CD4-positive, alpha-beta T cell (primary cell): Measurements from ENCODE around the gene FRY. TPM values are rescaled to one million over a fixed set of nuclear protein-coding genes. Genes with fewer than 3 reads are reported as not detected.

Source experiments
- ATAC-seq: fragments of 200-7000 bp; cut with Tn5 transposase; one replicate; pipeline ENCODE4 v1.10.0; 2022; ENCODE audit warnings: mild to moderate bottlenecking; ENCODE audit not compliant: poor library complexity
- CTCF ChIA-PET: fragments of 350-600 bp; sonication (Branson Sonifier 250); formaldehyde crosslinking; loops from one replicate; lab custom pipeline; 2021; ENCODE audit warnings: antibody characterized with exemption, inconsistent platforms; lab: Charles Lee
- POLR2A ChIA-PET: fragments of 350-600 bp; sonication (Branson Sonifier 250); formaldehyde crosslinking; loops from one replicate; lab custom pipeline; 2021; ENCODE audit warnings: antibody characterized with exemption, inconsistent platforms; lab: Charles Lee
- DNase-seq, 14 experiments: peaks; one replicate each; pipeline ENCODE4 v3.0.0-alpha.2; 2013 to 2020; ENCODE audit warnings: mixed read lengths in 2 of 14
- H3K27ac ChIP-seq, 2 donors: one replicate each; pipeline versions ENCODE4 v1.5.1 to v1.7.0; 2013; ENCODE audit warnings: low read length in 2 of 2, low read depth in 1 of 2, mild to moderate bottlenecking in 1 of 2
- H3K27me3 ChIP-seq, 2 experiments: 1 replicate in 1 of 2; 2 replicates in 1 of 2; pipeline versions ENCODE4 v1.6.1 to v1.7.0; 2013; ENCODE audit warnings: low read length in 2 of 2, control low read depth in 1 of 2, mild to moderate bottlenecking in 1 of 2, moderate library complexity in 1 of 2; ENCODE audit not compliant: insufficient read depth in 2 of 2, control insufficient read depth in 1 of 2
- H3K36me3 ChIP-seq: one replicate; pipeline ENCODE4 v1.6.1; 2013; ENCODE audit warnings: low read length, control low read depth; ENCODE audit not compliant: insufficient read depth
- H3K4me1 ChIP-seq: one replicate; pipeline ENCODE4 v1.6.1; 2013; ENCODE audit warnings: low read length, control low read depth; ENCODE audit not compliant: insufficient read depth
- H3K4me3 ChIP-seq: one replicate; pipeline ENCODE4 v1.5.1; 2013; ENCODE audit warnings: mild to moderate bottlenecking, low read length, moderate library complexity
- H3K9me3 ChIP-seq, 2 experiments: 1 replicate in 1 of 2; 2 replicates in 1 of 2; pipeline versions ENCODE4 v1.6.1 to v1.7.0; 2013; ENCODE audit warnings: low read length in 2 of 2, mild to moderate bottlenecking in 2 of 2, control low read depth in 1 of 2, moderate library complexity in 1 of 2; ENCODE audit not compliant: control insufficient read depth in 1 of 2, insufficient read depth in 1 of 2
- H3K27ac Mint-ChIP-seq: one replicate; pipeline ENCODE4 v1.8.0; 2020; ENCODE audit warnings: mixed read lengths
- H3K27me3 Mint-ChIP-seq: one replicate; pipeline ENCODE4 v1.8.0; 2021; ENCODE audit warnings: mixed read lengths
- H3K36me3 Mint-ChIP-seq: one replicate; pipeline ENCODE4 v1.8.0; 2021; ENCODE audit warnings: low read depth, mixed read lengths
- H3K4me1 Mint-ChIP-seq: one replicate; pipeline ENCODE4 v1.8.0; 2021; ENCODE audit warnings: low read depth, mixed read lengths
- H3K4me3 Mint-ChIP-seq: one replicate; pipeline ENCODE4 v1.8.0; 2020; ENCODE audit warnings: mild to moderate bottlenecking, mixed read lengths
- H3K9me3 Mint-ChIP-seq: one replicate; pipeline ENCODE4 v1.8.0; 2020; ENCODE audit warnings: mixed read lengths
- intact Hi-C, 2 experiments: fragments of 100-400 bp; cut with DNase I in 1 of 2; cut with micrococcal nuclease in 1 of 2; formaldehyde crosslinking; loops; one replicate each; pipeline versions ENCODE4 v1.15.1 to v1.9.0; 2023 to 2025; cut with DNase I, micrococcal nuclease
- total RNA-seq, 174 experiments: library from RNA in 2 of 174; stranded (reverse) in 2 of 174; gene quantifications; one replicate each; pipeline ENCODE4 v1.2.3 and lab custom pipeline; 2021 to 2026
- TF ChIP-seq, protein P1 (sequence below): fragments of 200-600 bp; IDR thresholded peaks from one replicate; pipeline ENCODE4 v1.8.0; 2022; ENCODE audit warnings: antibody characterized with exemption, mild to moderate bottlenecking

Gene FRY
- total RNA-seq, 2 experiments from 2014 or later: 13.7 to 18.4 TPM

- DNase-seq: no peak
- Histone ChIP-seq H3K27me3 (no peaks in the 10 kb centered on the region), H3K4me1 (no peaks in the 10 kb centered on the region), H3K27ac (no peak overlapping the region), H3K36me3 (no peaks in the 10 kb centered on the region), H3K4me3 (no peak overlapping the region), H3K9me3 (no peaks in the 10 kb centered on the region)
- no peak for ATAC-seq
- ChIA-PET CTCF (no interaction called here), POLR2A (no interaction called here)
- peaks cover 32% of the 10 kb centered on the region for H3K36me3 Mint-ChIP-seq
- no peaks in the 10 kb centered on the region for H3K9me3 Mint-ChIP-seq
- no peak overlapping the region for H3K27ac Mint-ChIP-seq
- TF ChIP-seq, protein P1, sequence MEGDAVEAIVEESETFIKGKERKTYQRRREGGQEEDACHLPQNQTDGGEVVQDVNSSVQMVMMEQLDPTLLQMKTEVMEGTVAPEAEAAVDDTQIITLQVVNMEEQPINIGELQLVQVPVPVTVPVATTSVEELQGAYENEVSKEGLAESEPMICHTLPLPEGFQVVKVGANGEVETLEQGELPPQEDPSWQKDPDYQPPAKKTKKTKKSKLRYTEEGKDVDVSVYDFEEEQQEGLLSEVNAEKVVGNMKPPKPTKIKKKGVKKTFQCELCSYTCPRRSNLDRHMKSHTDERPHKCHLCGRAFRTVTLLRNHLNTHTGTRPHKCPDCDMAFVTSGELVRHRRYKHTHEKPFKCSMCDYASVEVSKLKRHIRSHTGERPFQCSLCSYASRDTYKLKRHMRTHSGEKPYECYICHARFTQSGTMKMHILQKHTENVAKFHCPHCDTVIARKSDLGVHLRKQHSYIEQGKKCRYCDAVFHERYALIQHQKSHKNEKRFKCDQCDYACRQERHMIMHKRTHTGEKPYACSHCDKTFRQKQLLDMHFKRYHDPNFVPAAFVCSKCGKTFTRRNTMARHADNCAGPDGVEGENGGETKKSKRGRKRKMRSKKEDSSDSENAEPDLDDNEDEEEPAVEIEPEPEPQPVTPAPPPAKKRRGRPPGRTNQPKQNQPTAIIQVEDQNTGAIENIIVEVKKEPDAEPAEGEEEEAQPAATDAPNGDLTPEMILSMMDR: no peak
- intact Hi-C loops: no loop called here
- no peaks in the 10 kb centered on the region for H3K27me3 Mint-ChIP-seq
- H3K4me1 Mint-ChIP-seq: no peaks in the 10 kb centered on the region
- no peak overlapping the region for H3K4me3 Mint-ChIP-seq
Observed at GRCh38 chr13:32135655-32136054, 104.1 kb downstream of the FRY start.

DNA sequence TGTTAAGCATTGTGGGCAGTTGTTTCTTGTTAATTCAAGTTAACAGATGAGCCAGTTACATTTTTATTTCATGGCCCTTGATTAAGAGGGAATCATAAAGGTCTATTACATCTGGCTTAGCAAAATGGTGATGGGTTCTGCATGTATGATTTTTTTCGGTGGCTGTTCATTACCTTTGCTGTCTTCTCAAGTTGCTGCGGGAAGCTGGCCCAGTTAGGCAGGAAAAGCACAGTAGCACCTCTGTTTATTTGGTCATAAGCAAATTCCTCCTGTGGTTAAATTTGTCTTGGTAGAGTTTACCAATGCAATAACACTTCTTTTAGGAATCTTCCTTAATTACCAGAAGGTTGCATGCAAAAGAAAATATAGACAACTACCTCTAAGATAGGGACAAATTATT, 104.5 kb downstream of the FRY start:
- TF ChIP-seq, protein P1: no peak
- H3K27ac Mint-ChIP-seq: no peak overlapping the region
- no peak overlapping the region for H3K27ac ChIP-seq
- H3K4me1 Mint-ChIP-seq: no peaks in the 10 kb centered on the region
- no peaks in the 10 kb centered on the region for H3K9me3 Mint-ChIP-seq
- H3K9me3 ChIP-seq: no peaks in the 10 kb centered on the region
- ATAC-seq (no peak), DNase-seq (no peak)
- H3K4me1 ChIP-seq: no peaks in the 10 kb centered on the region
- intact Hi-C loops: no loop called here
- no peaks in the 10 kb centered on the region for H3K27me3 ChIP-seq
- no peak overlapping the region for H3K4me3 Mint-ChIP-seq
- POLR2A ChIA-PET: no interaction called here
- H3K36me3 ChIP-seq: no peaks in the 10 kb centered on the region
- no peak overlapping the region for H3K4me3 ChIP-seq
- CTCF ChIA-PET: no interaction called here
- H3K27me3 Mint-ChIP-seq: no peaks in the 10 kb centered on the region
- H3K36me3 Mint-ChIP-seq: peaks cover 32% of the 10 kb centered on the region

GRCh38 chr13:32136716-32137115, 105.1 kb downstream of the FRY start:
- Histone ChIP-seq H3K4me1 (no peaks in the 10 kb centered on the region), H3K4me3 (no peak overlapping the region), H3K36me3 (no peaks in the 10 kb centered on the region), H3K27ac (no peak overlapping the region), H3K9me3 (no peaks in the 10 kb centered on the region), H3K27me3 (no peaks in the 10 kb centered on the region)
- ChIA-PET CTCF (no interaction called here), POLR2A (no interaction called here)
- intact Hi-C loops: no loop called here
- Mint-ChIP-seq H3K4me3 (no peak overlapping the region), H3K9me3 (no peaks in the 10 kb centered on the region), H3K27ac (no peak overlapping the region), H3K27me3 (no peaks in the 10 kb centered on the region), H3K4me1 (no peaks in the 10 kb centered on the region), H3K36me3 (peaks cover 25% of the 10 kb centered on the region)
- ATAC-seq: no peak
- DNase-seq: no peak
- TF ChIP-seq, protein P1: no peak
